Lower leg skin (tissue), 3 donors: Measurements from ENCODE around the gene SPECC1L.

Experiments
- CTCF ChIP-seq, 3 donors: fragments of 450-650 bp; IDR thresholded peaks; one replicate each; pipeline ENCODE4 v1.5.1; 2016; ENCODE audit warnings: antibody characterized with exemption in 3 of 3, mild to moderate bottlenecking in 3 of 3, moderate library complexity in 2 of 3
- POLR2A ChIP-seq, 2 donors: fragments of 450-650 bp; IDR thresholded peaks; one replicate each; pipeline ENCODE4 v1.6.1; 2016 to 2017; ENCODE audit warnings: antibody characterized with exemption in 2 of 2, mild to moderate bottlenecking in 1 of 2, moderate library complexity in 1 of 2

DNA sequence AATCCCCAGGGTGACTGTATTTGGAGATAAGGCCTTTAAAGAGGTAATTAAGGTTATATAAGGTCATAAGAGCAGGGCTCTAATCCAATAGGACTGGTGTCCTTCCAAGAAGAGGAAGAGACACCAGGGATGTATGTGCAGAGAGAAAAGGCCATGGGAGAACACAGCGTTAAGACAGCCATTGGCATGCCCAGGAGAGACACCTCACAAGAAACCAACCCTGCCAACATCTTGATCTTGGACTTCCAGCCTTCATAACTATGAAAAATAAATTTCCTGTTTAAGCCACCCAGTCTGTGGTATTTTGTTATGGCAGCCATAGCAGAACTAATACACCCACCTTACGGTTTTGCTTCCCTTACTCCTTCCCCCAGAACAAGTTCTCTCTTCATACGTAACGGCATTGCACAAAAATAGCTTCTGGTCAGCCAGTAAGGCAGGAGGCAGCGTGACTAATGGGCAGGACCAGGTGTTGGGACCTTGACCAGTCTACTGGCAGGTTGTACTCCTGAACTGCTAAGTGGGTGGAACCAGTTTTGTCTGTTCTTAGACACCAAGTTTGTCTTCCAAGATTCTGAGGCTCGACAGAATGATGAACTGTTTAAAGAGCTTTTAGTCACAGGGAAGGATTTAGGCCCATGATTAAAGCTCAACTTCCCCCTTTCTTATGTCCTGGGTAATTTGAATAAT lies 192.6 kb downstream of the SPECC1L start:
- TF ChIP-seq POLR2A (IDR thresholded peaks at IDR 0.05) = no peak
- no peak for TF ChIP-seq CTCF (IDR thresholded peaks at IDR 0.05)
